Measurements from ENCODE around the gene ZBTB46.
"Not testable (repeated sequence)": the region's sequence is repeated elsewhere in the genome, so short reads cannot be mapped to it uniquely, and the experiment has no call there.

The ZBTB46 gene

GRCh38 chr20:63732118-63733095 is 98.7 kb downstream of the ZBTB46 start:
- no peak for DNase-seq

GRCh38 chr20:63731410-63731809 is 99.7 kb downstream of the ZBTB46 start:
- no peak for DNase-seq

- not testable (repeated sequence) for DNase-seq
These were observed 100.8 kb downstream of the ZBTB46 start for GRCh38 chr20:63730189-63730733.

GRCh38 chr20:63722967-63723622 is 108.0 kb downstream of the ZBTB46 start:
- DNase-seq: not testable (repeated sequence)

GRCh38 chr20:63718996-63719395 is 112.1 kb downstream of the ZBTB46 start:
- DNase-seq: no peak

GRCh38 chr20:63714858-63715257 is 116.2 kb downstream of the ZBTB46 start:
- DNase-seq: no peak

- no peak for DNase-seq
These were observed 118.9 kb downstream of the ZBTB46 start for GRCh38 chr20:63712191-63712590.

- no peak for DNase-seq
These were observed 119.9 kb downstream of the ZBTB46 start for GRCh38 chr20:63711085-63711645.

GRCh38 chr20:63709149-63709527 is 121.9 kb downstream of the ZBTB46 start:
- no peak for DNase-seq

- no peak for DNase-seq
These were observed 122.5 kb downstream of the ZBTB46 start for GRCh38 chr20:63708301-63709148.

- peak; percentile 90 for DNase-seq
These were observed 123.3 kb downstream of the ZBTB46 start, which contains the start of the genes ARFRP1 and ZGPAT for GRCh38 chr20:63707558-63708300. ARFRP1 (minus strand) TSS chr20:63707976; CDS start chr20:63707091, 885 bp downstream. ZGPAT (plus strand) TSS chr20:63708039; CDS start chr20:63708581, 542 bp downstream.

GRCh38 chr20:63706852-63707557 is 124.1 kb downstream of the ZBTB46 start:
- DNase-seq: peak; percentile 50

- DNase-seq: no peak
These were observed 124.9 kb downstream of the ZBTB46 start for GRCh38 chr20:63706027-63706695.

GRCh38 chr20:63705232-63706026 is 125.6 kb downstream of the ZBTB46 start:
- DNase-seq: no peak

GRCh38 chr20:63704749-63705117 is 126.3 kb downstream of the ZBTB46 start:
- no peak for DNase-seq

GRCh38 chr20:63703976-63704748 is 126.9 kb downstream of the ZBTB46 start:
- DNase-seq: no peak

- DNase-seq: no peak
These were observed 127.5 kb downstream of the ZBTB46 start for GRCh38 chr20:63703471-63703975.

GRCh38 chr20:63702751-63703470 is 128.2 kb downstream of the ZBTB46 start:
- no peak for DNase-seq

All from right forelimb (tissue), 1 donor.